HL-60/S4 treated with retinoic acid at 250 ng/mL for 4 days and 3 days (cell line): Measurements from ENCODE around the gene DENND4C.
"Not testable (repeated sequence)": the region's sequence is repeated elsewhere in the genome, so short reads cannot be mapped to it uniquely, and the experiment has no call there.

Experiments
- in situ Hi-C: fragments of 300-500 bp; cut with MboI; formaldehyde crosslinking; loops from 2 replicates; pipeline ENCODE4 v1.7.0; 2022; ENCODE audit warnings: low sequenced_read_pairs

The DENND4C gene

DNA sequence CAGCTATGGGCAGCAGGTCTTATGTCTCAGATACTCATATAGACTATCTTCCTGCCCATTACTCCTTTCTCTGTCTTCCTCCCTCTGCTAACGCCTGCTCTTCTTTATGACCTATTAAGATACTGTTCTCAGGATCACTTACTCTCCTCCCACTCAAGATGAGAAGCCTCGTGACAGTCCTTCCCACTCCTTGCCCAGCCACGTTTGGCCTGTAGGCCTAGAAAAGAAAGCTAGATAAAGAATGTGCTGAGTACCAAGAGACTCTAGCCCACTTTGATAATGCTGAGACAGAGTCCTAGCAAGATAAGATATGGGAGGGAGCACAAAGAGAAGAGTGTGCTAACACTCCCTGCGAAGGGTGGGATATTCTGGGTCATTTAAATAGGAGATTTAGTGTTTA lies 6.8 kb upstream of the DENND4C start:
- in situ Hi-C loops: no loop called here

DNA sequence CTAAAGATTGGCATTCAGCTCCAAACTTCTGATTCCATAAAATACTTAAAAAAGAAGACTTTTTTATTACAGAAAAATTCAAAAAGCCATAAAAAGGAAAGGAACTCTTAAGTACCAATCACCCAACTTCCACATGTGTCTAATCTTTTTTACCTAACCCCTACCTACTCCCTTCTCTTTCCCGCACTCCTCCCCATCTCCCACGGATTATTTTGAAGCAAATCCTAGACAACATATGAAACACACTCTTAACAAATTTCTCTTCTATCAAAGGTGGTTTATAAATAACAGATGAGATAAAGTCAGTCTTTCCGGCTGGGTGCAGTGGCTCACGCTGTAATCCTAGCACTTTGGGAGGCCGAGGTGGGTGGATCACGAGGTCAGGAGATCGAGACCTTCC lies 5.9 kb upstream of the DENND4C start:
- in situ Hi-C loops: no loop called here

DNA sequence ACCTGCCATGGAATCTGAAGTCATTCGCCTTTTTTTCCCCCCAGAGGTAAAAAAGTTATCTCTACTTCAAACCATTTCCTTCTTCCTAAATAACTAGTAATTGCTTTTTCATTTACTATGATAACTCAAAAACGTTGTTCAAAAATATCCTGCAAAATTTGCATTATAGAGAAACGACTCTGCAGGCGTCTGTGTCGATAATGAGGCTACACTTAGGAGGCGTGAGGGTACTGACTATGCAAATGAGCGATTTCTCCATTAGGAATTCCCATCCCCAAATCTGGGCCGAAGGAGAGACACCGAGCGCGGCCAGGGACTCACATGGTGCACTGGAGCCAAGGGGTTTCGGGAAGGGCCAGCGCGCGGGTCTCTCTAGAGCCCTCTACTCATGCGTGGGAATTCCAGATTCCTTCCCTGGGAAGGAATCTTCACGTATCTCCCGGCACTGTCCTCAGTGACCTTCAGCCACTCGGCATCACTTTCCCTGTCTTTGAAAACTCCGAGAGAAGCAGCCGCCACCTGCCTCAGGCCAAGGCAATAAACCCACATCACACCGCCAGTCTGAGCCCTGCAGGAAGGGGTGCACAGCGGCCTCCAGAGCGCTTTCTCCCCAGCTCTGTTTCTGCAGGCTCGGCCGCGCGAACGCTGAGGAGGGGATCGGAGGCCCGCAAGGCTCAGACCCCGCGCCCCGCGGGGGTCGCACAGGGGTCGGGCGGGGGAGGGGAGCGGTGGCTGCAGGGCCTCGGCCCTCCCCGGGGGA lies 718 bp upstream of the DENND4C start:
- in situ Hi-C loops: no loop called here

DNA sequence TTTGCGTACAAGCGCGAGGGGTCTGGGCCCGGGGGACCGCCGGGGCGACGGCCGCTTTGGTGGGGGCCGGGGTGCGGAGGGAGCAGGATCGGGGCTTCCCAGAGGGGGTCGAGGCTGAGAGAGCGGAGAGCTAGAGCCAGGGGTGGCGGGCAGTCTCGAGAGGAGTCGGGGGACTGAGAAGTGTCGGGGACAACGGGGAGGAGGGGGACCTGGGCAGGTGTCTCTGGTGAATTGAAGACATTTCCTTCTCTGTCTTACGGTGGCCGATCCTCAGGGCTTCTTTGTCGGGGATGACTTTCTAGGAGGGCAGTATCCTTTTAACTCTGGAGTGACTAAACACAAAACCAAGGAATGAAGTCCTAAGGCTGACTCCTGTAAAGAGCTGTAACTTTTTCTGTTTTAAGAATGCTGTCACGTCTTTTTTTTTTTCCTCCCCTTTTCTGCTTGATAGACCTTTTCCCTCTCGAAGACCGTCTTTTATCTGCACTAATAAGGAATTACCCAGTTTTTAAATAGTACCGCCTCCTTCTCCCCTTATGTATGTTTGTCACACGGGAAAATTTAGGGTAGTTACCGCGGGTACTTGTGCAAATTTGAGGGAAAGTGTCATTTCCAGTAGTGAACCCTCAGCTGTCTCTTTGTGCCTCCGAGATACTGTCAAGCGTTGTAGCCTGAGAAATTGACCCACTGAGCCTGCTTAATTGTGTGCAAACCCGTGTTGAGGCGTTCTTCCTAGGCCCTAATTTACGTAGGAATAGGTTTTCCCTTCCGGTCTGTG lies 822 bp downstream of the DENND4C start:
- in situ Hi-C loops: no loop called here

DNA sequence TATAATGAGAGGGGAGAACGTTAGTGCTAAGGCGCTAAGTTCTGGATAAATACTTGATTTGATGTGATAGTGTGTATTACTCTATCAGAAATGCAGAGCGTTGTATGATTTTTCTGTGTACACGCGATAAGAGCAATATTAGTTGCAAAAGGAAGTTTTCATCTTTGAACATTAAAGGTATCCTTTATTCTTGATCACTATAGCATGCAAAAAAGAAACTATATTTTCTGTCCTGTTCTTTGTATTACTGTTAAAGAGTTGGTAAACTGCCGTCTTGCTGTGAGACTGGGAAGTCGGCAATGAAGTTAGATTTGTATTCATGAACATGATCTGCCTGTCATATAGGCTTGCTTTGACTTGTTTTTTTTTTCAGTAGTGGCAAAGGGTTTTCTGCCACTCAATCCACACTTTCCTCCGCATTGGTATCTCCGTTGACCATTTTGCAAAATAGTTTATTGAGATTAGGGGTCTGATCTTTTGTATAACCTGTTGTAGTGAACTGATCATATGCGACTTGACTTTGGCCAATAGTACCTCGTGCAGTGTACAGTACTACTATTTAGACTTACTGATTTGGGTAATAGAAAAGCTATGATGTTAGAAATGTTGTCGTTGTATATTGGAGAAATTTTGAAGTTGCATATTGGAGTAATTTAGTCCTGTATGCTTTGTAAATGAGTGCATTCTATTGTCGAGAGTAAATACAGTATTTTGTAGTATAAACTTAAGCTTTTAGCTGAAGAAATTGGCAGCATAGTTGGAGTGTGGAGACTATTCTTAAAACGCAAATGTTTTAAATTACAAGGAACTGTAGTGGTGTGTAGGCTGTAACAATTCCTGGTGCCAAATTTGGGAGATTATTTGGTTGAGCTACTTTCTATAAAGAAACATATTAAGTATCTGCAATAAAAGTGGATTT lies 1.7 kb downstream of the DENND4C start:
- in situ Hi-C loops: no loop called here

DNA sequence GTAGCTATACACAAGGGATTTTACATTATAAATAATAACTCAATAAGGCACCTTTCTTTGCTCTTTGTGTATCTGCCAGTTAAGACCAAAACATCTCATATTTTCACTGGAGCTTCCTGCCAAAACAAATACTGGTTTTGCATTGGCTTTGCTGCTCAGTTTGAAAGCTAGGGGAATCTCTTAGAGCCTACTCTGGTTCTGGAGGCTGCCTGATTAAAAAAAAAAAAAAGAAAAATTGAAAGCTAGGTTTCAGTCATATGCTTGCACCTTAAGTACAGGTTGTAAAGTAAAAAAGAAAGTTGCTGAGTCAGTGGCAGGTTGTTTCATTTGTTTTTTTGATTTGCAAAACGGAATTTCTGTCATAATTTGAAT lies 2.3 kb downstream of the DENND4C start:
- in situ Hi-C loops: no loop called here

DNA sequence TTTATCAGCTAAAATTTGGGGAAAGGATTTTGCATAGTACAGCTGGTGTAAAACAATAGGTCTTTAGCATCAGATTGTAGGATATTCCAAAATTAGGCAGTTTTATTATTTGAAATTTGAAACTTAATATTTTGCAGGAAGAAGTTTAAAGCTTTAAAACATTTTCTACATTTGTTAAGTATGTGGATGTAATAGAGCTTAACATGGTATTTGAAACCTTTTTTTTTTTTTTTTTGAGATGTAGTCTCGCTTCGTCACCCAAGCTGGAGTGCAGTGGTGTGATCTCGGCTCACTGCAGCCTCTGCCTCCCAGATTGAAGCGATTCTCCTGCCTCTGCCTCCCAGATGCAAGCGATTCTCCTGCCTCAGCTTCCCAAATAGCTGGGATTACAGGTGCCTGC lies 2.9 kb downstream of the DENND4C start:
- in situ Hi-C loops: no loop called here

DNA sequence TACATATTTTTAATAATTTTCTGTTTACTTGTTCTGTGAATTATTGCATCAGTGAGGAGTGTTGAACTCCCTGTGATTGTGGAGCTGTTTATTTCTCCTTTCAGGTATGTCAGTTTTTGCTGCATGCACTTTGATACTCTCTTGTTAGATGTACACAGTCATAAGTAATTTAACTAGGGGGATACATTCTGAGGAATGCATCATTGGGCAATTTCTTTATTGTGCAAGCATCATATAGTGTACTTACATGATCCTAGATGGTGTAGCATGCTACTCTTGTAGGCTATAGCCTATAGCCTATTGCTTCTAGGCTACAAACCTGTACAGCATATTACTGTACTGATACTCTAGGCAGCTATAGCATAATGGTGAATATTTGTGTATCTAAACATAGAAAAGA lies 9.5 kb downstream of the DENND4C start:
- in situ Hi-C loops: no loop called here

DNA sequence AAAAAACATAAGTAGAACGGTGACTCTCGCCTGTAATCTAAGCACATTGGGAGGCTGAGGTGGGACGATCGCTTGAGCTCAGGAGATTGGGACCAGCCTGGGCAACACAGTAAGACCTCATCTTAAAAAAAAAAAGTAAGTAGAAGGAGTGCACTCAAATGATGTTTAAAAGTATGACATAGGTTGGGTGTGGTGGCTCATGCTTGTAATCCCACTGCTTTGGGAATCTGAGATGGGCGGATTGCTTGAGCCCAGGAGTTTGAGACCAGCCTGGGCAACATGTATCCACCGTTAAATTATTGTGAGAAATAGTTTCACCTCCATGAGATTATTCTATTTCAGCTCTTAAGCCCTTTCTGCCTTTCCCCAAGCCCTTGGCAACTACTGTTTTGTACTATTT lies 11.2 kb downstream of the DENND4C start:
- in situ Hi-C loops: no loop called here

DNA sequence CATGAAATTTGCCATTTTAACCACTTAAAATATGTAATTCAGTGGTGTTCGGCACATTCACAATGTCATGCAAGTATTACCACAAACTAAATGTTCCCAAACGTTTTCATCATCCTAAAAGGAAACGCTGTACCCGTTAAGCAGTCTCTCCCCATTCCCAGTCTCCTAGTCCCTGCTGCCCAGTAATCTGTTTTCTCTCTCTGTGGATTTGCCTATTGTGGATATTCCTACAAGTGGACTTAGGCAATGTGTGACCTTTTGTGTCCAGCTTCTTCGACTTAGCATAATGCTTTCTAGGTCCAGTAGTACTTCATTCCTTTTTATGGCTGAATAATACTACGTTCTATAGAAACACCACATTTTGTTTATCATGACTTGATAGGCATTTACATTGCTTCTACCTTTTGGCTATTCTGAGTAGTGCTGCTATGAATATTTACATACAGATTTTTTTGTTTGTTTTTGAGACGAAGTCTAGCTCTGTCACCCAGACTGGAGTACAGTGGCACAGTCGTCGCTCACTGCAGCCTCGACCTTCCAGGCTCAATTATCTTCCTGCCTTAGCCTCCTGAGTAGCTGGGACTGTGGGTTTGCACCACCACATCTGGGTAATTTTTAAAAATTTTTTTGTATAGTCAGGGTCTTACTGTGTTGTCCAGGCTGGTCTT lies 13.0 kb downstream of the DENND4C start:
- in situ Hi-C loops: no loop called here

DNA sequence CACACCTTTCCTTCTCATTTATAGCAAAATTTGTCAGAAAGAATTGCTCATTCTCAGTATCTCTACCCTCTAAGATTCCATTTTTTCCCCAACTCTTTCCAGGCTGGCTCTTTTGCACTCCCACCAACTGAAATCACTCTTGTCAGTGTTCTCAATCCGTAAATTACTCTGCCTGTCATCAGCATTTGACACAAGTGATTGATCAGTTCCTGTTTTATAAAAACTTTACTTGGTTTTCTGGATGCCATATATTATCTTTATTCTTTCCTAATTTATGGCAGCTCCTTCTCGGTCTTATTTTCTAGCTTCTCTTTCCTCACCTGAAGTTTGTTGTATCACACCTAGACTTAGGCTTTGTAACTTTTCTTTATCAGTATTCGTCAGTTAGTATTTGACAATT lies 16.4 kb downstream of the DENND4C start:
- in situ Hi-C loops: no loop called here

DNA sequence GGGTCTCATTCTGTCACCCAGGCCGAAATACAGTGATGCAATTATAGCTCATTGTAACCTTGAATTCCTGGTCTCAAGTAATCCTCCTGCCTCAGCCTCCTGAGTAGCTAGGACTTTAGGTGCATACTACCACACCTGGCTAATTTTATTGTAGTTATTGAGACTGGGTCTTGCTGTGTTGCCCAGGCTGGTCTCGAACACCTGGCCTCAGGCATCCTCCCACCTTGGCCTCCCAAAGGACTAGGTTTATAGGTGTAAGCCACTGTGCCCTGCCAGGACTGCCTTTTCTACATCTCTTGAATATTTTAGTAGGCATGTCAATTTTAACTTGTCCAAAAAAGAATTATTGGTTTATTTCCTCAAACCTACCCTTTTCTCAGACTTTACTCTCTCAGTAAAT lies 16.9 kb downstream of the DENND4C start:
- in situ Hi-C loops: no loop called here

DNA sequence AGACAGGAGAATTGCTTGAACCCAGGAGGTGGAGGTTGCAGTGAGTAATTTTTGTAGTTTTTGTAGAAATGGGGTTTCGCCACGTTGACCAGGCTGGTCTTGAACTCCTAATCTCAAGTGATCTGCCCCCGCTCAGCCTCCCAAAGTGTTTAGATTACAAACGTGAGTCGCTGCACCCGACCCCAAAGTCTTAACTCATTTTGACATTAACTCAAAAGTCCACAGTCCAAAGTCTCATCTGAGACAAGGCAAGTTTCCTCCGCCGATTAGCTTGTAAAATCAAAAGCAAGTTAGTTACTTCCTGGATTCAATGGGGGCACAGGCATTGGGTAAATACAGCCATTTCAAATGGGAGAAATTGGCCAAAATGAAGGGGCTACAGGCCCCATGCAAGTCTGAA lies 19.9 kb downstream of the DENND4C start:
- in situ Hi-C loops: not testable (repeated sequence)

DNA sequence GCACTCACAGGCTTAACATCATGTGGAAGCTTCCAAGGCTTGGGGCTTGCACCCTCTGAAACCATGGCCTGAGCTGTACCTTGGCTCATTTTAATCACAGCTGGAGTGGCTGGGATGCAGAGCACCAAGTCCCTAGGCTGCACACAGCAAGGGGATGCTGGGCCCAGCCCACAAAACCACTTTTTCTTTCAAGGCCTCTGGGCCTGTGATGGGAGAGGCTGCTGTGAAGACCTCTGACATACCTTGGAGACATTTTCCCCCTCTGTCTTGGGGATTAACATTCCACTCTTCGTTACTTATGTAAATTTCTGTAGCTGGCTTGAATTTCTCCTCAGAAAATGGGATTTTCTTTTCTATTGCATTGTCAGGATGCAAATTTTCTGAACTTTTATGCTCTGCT lies 20.7 kb downstream of the DENND4C start:
- in situ Hi-C loops: not testable (repeated sequence)

DNA sequence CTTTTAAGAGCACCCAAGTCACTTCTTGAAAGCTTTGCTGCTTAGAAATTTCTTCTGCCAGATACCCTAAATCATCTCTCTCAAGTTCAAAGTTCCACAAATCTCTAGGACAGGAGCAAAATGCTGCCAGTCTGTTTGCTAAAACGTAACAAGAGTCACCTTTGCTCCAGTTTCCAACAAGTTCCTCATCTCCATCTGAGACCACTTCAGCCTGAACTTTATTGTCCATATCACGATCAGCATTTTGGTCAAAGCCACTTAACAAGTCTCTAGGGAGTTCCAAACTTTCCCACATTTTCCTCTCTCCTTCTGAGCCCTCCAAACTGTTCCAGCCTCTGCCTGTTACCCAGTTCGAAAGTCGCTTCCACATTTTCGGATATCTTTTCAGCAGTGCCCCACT lies 21.1 kb downstream of the DENND4C start:
- in situ Hi-C loops: not testable (repeated sequence)

DNA sequence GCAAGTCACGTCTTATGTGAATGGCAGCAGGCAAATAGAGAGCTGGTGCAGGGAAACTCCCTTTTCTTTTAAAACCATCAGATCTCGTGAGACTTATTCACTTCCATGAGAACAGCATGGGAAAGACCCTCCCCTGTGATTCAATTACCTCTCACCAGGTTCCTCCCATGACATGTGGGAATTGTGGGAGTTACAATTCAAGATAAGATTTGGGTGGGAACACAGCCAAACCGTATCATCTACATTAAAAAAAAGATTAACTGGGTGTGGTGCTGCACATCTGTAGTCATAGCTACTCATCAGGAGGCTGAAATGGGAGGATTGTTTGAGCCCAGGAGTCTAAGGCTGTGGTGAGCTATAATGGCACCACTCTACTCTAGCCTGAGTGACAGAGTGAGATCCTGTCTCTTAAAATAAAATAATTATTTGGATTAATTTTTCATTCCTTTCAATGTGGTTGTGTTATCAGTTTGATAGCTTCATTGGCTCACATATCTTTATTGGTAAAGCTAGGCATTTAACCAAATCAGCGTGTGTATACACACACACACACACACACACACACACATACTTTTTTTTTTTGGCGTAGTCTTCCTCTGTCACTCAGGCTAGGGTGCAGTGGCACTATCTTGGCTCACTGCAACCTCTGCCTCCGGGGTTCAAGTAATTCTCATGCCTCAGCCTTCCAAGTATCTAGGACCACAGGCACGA lies 21.8 kb downstream of the DENND4C start:
- in situ Hi-C loops: no loop called here

DNA sequence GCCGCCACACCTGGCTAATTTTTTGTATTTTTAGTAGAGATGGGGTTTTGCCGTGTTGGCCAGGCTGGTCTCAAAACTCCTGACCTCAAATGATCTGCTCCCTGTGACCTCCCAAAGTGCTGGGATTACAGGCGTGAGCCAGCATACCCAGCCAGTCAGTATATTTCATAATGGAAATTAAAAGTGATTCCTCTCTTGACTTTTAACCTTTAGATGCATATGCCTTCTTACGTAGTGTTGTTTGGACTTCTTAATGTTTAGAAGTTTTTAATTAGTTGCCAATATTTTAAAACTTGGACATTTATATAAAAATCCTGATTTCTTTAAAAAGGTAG lies 22.4 kb downstream of the DENND4C start:
- in situ Hi-C loops: no loop called here

DNA sequence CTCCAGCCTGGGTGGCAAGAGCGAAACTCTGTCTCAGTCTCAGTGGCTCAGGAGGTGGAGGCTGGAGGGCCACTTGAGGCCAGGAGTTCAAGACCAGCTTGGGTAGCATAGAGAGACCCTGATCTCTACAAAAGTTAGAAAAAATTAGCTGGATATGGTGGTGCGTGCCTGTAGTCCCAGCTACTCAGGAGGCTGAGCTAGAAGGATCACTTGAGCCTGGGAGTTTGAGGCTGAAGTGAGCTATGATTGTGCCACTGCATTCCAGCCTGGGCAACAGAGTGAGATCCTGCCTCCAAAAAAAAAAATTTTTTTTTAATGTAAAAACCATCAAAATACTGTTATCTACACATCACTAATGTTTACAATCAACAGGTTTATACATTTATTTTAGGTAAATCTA lies 24.6 kb downstream of the DENND4C start:
- in situ Hi-C loops: no loop called here

DNA sequence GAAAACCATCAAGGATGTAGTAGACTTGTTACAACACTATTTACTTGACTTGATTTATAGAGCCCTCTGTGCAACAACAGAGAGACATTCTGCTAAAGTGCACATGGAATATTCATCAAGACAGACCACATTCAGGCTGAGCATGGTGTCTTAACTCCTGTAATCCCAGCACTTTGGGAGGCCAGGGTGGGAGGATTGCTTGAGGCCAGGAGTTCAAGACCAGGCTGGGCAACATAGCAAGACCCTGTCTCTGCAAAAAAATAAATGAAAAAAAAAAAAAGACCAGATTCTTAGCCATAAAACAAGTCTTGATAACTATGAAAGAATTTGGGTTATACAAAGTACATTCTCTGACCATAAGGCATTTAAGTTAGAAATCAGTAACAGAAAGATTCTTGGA lies 25.3 kb downstream of the DENND4C start:
- in situ Hi-C loops: no loop called here

DNA sequence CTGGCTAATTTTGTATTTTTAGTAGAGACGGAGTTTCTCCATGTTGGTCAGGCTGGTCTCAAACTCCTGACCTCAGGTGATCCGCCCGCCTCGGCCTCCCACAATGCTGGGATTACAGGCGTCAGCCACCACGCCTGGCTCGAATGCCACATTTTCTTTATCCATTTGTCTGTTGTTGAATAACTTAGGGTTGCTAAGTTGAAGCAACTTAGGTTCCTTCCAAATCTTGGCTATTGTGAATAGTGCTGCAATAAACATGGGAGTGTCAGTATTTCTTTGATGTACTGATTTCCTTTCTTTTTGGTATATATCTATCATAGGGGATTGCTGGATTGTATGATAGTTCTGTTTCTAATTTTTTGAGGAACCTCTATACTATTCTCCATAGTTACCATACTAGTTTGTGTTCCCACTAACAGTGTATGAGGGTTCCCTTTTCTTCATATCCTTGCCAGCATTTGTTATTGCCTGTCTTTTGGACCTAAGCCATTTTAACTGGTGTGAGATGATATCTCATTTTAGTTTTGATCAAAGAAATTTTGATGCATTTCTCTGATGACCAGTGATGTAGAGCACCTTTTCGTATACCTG lies 29.3 kb downstream of the DENND4C start:
- in situ Hi-C loops: not testable (repeated sequence)
